Measurements from ENCODE around the gene C20orf141. TPM values are rescaled to one million over a fixed set of nuclear protein-coding genes. Genes with fewer than 3 reads are reported as not detected.

The C20orf141 gene
- total and polyA plus RNA-seq, 9 donors: 0.69 TPM; not detected in 8

GRCh38 chr20:2837221-2837960 lies 22.6 kb downstream of the C20orf141 start:
- Histone ChIP-seq H3K27ac (no peak overlapping the region), H3K4me3 (no peak overlapping the region), H3K36me3 (no peaks in the 10 kb centered on the region), H3K9me3 (no peaks in the 10 kb centered on the region), H3K27me3 (no peaks in the 10 kb centered on the region), H3K4me1 (ENCODE audit: insufficient read depth) (peaks cover 4% of the 10 kb centered on the region)
- peak in 1 of 5 donors; percentile 5 for DNase-seq
- intact Hi-C loops (cut with DNase I): no loop called here
- WGBS, 3 donors: 83 to 92% (median 89%) methylated on average over 6 of the region's 6 CpGs
- no peak for TF ChIP-seq POLR2A (IDR thresholded peaks at IDR 0.05)
- TF ChIP-seq CTCF (IDR thresholded peaks at IDR 0.05): no peak
- no peak for TF ChIP-seq EP300 (IDR thresholded peaks at IDR 0.05)

GRCh38 chr20:2838170-2838797 lies 23.5 kb downstream of the C20orf141 start:
- no peak for TF ChIP-seq EP300 (IDR thresholded peaks at IDR 0.05)
- TF ChIP-seq CTCF (IDR thresholded peaks at IDR 0.05): no peak
- TF ChIP-seq POLR2A (IDR thresholded peaks at IDR 0.05): no peak
- Histone ChIP-seq H3K9me3 (no peaks in the 10 kb centered on the region), H3K36me3 (no peaks in the 10 kb centered on the region), H3K27me3 (no peaks in the 10 kb centered on the region), H3K4me1 (ENCODE audit: insufficient read depth) (peaks cover 4% of the 10 kb centered on the region), H3K4me3 (no peak overlapping the region), H3K27ac (no peak overlapping the region)
- 95 to 97% (median 95%) methylated on average over 19 of the region's 19 CpGs for WGBS, 3 donors
- DNase-seq: peak in 1 of 5 donors; percentile 21
- intact Hi-C loops (cut with DNase I): no loop called here

- Histone ChIP-seq H3K9me3 (no peaks in the 10 kb centered on the region), H3K4me3 (no peak overlapping the region), H3K27ac (no peak overlapping the region), H3K4me1 (ENCODE audit: insufficient read depth) (peaks cover 4% of the 10 kb centered on the region), H3K27me3 (no peaks in the 10 kb centered on the region), H3K36me3 (no peaks in the 10 kb centered on the region)
- WGBS, 3 donors: 94 to 95% (median 94%) methylated on average over 15 of the region's 15 CpGs
- no peak for DNase-seq
- TF ChIP-seq EP300 (IDR thresholded peaks at IDR 0.05) (no peak), POLR2A (IDR thresholded peaks at IDR 0.05) (no peak), CTCF (IDR thresholded peaks at IDR 0.05) (no peak)
- intact Hi-C loops (cut with DNase I): no loop called here
Measured at GRCh38 chr20:2838847-2839671, 24.3 kb downstream of the C20orf141 start.

GRCh38 chr20:2839732-2840137 lies 24.9 kb downstream of the C20orf141 start:
- Histone ChIP-seq H3K4me1 (ENCODE audit: insufficient read depth) (peaks cover 4% of the 10 kb centered on the region), H3K27me3 (no peaks in the 10 kb centered on the region), H3K36me3 (no peaks in the 10 kb centered on the region), H3K27ac (peak overlapping the region; percentile 69 to 84), H3K4me3 (peak overlapping the region; percentile 99), H3K9me3 (no peaks in the 10 kb centered on the region)
- DNase-seq: peak in 1 of 5 donors; percentile 72
- intact Hi-C loops (cut with DNase I): loop anchor here in 2 of 4 donors (5.0 to 10.0 kb wide), 2 partner anchors 82 to 145 kb away; partner anchors contain the start of gene EBF4 (in 1 of the 2)
- WGBS, 3 donors: 79 to 81% (median 81%) methylated on average over 20 to 21 of the region's 21 CpGs
- TF ChIP-seq EP300 (IDR thresholded peaks at IDR 0.05) (no peak), CTCF (IDR thresholded peaks at IDR 0.05) (no peak), POLR2A (IDR thresholded peaks at IDR 0.05) (no peak)
